ENCODE results near the gene MDM2. TPM values are rescaled to one million over a fixed set of nuclear protein-coding genes. Genes with fewer than 3 reads are reported as not detected.

Gene MDM2
- polyA plus RNA-seq, 2 of the 4 experiments (the other 2 are of a cell fraction): 40.3 to 96.4 TPM

DNA sequence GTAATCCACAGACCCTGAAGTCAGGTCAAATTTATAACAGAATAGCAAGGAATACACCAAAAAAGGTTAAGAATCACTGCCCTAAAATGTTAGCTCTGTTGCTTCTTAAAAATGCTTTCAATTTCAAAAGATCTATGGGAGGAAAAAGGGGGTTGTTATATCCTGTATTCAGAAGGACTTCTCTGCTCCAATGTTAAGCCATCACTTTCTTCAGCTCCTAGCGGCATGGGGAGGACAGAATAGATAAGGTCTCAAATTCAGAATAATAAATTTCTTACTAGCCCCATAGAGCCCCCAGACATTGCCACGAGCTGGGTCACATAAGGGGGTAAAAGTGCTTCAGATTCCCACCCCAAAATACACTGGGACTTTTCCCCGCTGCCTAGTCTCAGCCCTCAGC is 75.2 kb downstream of the MDM2 start:
- no peak for DNase-seq (ENCODE audit: low read depth in 1 of 2, low spot score in 1 of 2)
- no peak overlapping the region for H3K4me3 ChIP-seq
- WGBS (ENCODE audit: missing lambda C conversion rate): 63% methylated on average over 3 of the region's 3 CpGs
- H3K4me1 ChIP-seq: no peaks in the 10 kb centered on the region
- no peak overlapping the region for H3K27ac ChIP-seq
- ATAC-seq: no peak
- no peak for FAIRE-seq
- TF ChIP-seq, protein P1, sequence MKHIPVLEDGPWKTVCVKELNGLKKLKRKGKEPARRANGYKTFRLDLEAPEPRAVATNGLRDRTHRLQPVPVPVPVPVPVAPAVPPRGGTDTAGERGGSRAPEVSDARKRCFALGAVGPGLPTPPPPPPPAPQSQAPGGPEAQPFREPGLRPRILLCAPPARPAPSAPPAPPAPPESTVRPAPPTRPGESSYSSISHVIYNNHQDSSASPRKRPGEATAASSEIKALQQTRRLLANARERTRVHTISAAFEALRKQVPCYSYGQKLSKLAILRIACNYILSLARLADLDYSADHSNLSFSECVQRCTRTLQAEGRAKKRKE (CRISPR knock-in tag; IDR thresholded peaks at IDR 0.05; ENCODE audit: low read depth): no peak
- TF ChIP-seq ZFP36 (IDR thresholded peaks at IDR 0.05; ENCODE audit: borderline replicate concordance, partially characterized antibody) (no peak), BCL3 (IDR thresholded peaks at IDR 0.05) (no peak), MAZ (IDR thresholded peaks at IDR 0.05; ENCODE audit: borderline replicate concordance, low read depth, low read length) (no peak), POLR2A (IDR thresholded peaks at IDR 0.05; ENCODE audit: low read length) (no peak), HDAC2 (IDR thresholded peaks at IDR 0.05) (no peak), HOXA7 (CRISPR knock-in tag; IDR thresholded peaks at IDR 0.05) (no peak), MYC (IDR thresholded peaks at IDR 0.05; ENCODE audit: borderline replicate concordance, low read length) (no peak), SREBF2 (IDR thresholded peaks at IDR 0.05) (no peak), MAX (IDR thresholded peaks at IDR 0.05) (no peak), JUNB (IDR thresholded peaks at IDR 0.05) (no peak), CBX8 (IDR thresholded peaks at IDR 0.05) (no peak), CBX2 (IDR thresholded peaks at IDR 0.05; ENCODE audit: borderline replicate concordance, low read depth) (no peak)
- TF ChIP-seq, protein P2, sequence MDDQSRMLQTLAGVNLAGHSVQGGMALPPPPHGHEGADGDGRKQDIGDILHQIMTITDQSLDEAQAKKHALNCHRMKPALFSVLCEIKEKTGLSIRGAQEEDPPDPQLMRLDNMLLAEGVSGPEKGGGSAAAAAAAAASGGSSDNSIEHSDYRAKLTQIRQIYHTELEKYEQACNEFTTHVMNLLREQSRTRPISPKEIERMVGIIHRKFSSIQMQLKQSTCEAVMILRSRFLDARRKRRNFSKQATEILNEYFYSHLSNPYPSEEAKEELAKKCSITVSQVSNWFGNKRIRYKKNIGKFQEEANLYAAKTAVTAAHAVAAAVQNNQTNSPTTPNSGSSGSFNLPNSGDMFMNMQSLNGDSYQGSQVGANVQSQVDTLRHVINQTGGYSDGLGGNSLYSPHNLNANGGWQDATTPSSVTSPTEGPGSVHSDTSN (IDR thresholded peaks at IDR 0.05): no peak
- ChIA-PET CTCF (interaction anchor here (0.8 kb wide), 1 partner anchor 11 kb away, joined by 3 read pairs; no protein-coding TSS in a partner anchor), POLR2A (no interaction called here)
- no peaks in the 10 kb centered on the region for H3K9me3 ChIP-seq
- H3K4me2 ChIP-seq: no peak overlapping the region

DNA sequence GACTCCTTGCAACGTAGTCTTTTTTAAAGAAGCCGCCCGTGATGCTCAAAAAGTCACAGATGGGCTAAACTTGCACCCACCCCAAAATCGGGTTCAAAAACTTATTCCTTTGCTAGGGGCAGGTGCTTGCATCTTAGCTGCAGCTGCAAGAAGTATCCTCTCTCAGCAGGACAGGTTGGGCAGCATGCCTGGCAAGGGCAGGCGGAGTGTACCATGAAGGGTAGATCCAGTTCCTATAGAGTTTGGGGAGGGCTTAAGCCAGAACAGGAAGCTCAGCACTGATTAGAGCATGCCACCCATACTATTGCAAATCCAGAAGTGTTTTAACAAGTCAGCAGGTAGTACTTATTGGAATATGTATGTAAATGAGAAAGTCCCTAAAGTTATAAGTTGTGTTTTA is 76.3 kb downstream of the MDM2 start:
- Histone ChIP-seq H3K9me3 (no peaks in the 10 kb centered on the region), H3K4me1 (no peaks in the 10 kb centered on the region), H3K27ac (no peak overlapping the region), H3K4me2 (no peak overlapping the region), H3K4me3 (no peak overlapping the region)
- WGBS (ENCODE audit: missing lambda C conversion rate): 78% methylated on average over 5 of the region's 5 CpGs
- no peak for DNase-seq (ENCODE audit: low read depth in 1 of 2, low spot score in 1 of 2)
- FAIRE-seq: no peak
- no peak for TF ChIP-seq MYC (IDR thresholded peaks at IDR 0.05; ENCODE audit: borderline replicate concordance, low read length)
- ATAC-seq: no peak
- ChIA-PET CTCF (no interaction called here), POLR2A (no interaction called here)

- Histone ChIP-seq H3K9me3 (no peaks in the 10 kb centered on the region), H3K4me2 (no peak overlapping the region), H3K4me1 (no peaks in the 10 kb centered on the region), H3K27ac (no peak overlapping the region), H3K4me3 (no peak overlapping the region)
- ATAC-seq: no peak
- ChIA-PET CTCF (interaction anchor here (0.9 kb wide), 1 partner anchor 18 kb away, joined by 3 read pairs; no protein-coding TSS in a partner anchor), POLR2A (no interaction called here)
- WGBS (ENCODE audit: missing lambda C conversion rate): 81% methylated on average over 3 of the region's 3 CpGs
- no peak for FAIRE-seq
- DNase-seq (ENCODE audit: low read depth in 1 of 2, low spot score in 1 of 2): no peak
- TF ChIP-seq, protein P1 (CRISPR knock-in tag; IDR thresholded peaks at IDR 0.05; ENCODE audit: low read depth): no peak
- no peak for TF ChIP-seq CBX2 (IDR thresholded peaks at IDR 0.05; ENCODE audit: borderline replicate concordance, low read depth)
- TF ChIP-seq KDM5A (IDR thresholded peaks at IDR 0.05): no peak
- no peak for TF ChIP-seq TFCP2L1 (CRISPR knock-in tag; IDR thresholded peaks at IDR 0.05)
- TF ChIP-seq NPAS2 (CRISPR knock-in tag; IDR thresholded peaks at IDR 0.05; ENCODE audit: borderline replicate concordance): no peak
- TF ChIP-seq, protein P2 (IDR thresholded peaks at IDR 0.05): no peak
- TF ChIP-seq, protein P3, sequence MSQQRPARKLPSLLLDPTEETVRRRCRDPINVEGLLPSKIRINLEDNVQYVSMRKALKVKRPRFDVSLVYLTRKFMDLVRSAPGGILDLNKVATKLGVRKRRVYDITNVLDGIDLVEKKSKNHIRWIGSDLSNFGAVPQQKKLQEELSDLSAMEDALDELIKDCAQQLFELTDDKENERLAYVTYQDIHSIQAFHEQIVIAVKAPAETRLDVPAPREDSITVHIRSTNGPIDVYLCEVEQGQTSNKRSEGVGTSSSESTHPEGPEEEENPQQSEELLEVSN (IDR thresholded peaks at IDR 0.05; ENCODE audit: borderline replicate concordance, low read depth): no peak
- no peak for TF ChIP-seq BCL3 (IDR thresholded peaks at IDR 0.05)
- no peak for TF ChIP-seq ZFP36 (IDR thresholded peaks at IDR 0.05; ENCODE audit: borderline replicate concordance, partially characterized antibody)
- no peak for TF ChIP-seq EP300 (IDR thresholded peaks at IDR 0.05)
- TF ChIP-seq RCOR1 (IDR thresholded peaks at IDR 0.05; ENCODE audit: low read depth, low read length): no peak
- no peak for TF ChIP-seq ZC3H11A (IDR thresholded peaks at IDR 0.05)
- no peak for TF ChIP-seq MYC (IDR thresholded peaks at IDR 0.05; ENCODE audit: borderline replicate concordance, low read length)
- TF ChIP-seq JUNB (IDR thresholded peaks at IDR 0.05): no peak
- TF ChIP-seq ZSCAN20 (CRISPR knock-in tag; IDR thresholded peaks at IDR 0.05): no peak
- no peak for TF ChIP-seq FOSB (CRISPR knock-in tag; IDR thresholded peaks at IDR 0.05)
- no peak for TF ChIP-seq RFX5 (IDR thresholded peaks at IDR 0.05)
- TF ChIP-seq POLR2AphosphoS2 (conservative IDR thresholded peaks at IDR 0.05; ENCODE audit: low read length): no peak
Observed at GRCh38 chr12:68885381-68885780, 77.4 kb downstream of the MDM2 start.
